Panc1 (cell line): ENCODE data around the gene KCNQ1.

Source experiments
- CTCF ChIP-seq: fragments of 450-650 bp; IDR thresholded peaks from 2 replicates; pipeline ENCODE4 v1.5.1; 2017; ENCODE audit warnings: mild to moderate bottlenecking
- POLR2AphosphoS5 ChIP-seq: IDR thresholded peaks from 2 replicates; pipeline ENCODE4 v1.6.1; 2012; ENCODE audit warnings: mild to moderate bottlenecking, low read depth, low read length, moderate library complexity

GRCh38 chr11:2799881-2800654 lies 355.3 kb downstream of the KCNQ1 start:
- no peak for TF ChIP-seq POLR2AphosphoS5
- no peak for TF ChIP-seq CTCF
